ENCODE measurements around the gene PTPN20. TPM values are rescaled to one million over a fixed set of nuclear protein-coding genes. Genes with fewer than 3 reads are reported as not detected.

Gene PTPN20
- total and polyA plus RNA-seq, 2 of the 8 experiments (the other 6 are each of a cell fraction or from before 2014, with no cell fraction given), result not detected

DNA sequence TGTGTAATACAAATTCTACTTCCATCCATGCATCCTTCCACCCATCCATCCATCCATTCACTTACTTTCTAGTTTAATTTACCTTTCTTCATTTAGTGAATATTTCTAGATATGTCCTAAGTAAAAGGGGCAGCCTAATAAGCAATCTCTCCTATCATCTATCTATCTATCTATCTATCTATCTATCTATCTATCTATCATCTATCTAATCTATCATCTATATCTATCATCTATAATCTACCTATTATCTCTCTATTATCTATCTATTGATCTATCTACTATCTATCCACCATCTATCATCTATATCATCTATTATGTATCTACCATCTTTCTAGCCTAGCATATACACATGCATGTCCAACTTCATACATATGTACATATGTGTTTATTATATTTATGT is 104.2 kb downstream of the PTPN20 start (continued):
- TF ChIP-seq, protein P1, sequence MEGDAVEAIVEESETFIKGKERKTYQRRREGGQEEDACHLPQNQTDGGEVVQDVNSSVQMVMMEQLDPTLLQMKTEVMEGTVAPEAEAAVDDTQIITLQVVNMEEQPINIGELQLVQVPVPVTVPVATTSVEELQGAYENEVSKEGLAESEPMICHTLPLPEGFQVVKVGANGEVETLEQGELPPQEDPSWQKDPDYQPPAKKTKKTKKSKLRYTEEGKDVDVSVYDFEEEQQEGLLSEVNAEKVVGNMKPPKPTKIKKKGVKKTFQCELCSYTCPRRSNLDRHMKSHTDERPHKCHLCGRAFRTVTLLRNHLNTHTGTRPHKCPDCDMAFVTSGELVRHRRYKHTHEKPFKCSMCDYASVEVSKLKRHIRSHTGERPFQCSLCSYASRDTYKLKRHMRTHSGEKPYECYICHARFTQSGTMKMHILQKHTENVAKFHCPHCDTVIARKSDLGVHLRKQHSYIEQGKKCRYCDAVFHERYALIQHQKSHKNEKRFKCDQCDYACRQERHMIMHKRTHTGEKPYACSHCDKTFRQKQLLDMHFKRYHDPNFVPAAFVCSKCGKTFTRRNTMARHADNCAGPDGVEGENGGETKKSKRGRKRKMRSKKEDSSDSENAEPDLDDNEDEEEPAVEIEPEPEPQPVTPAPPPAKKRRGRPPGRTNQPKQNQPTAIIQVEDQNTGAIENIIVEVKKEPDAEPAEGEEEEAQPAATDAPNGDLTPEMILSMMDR (IDR thresholded peaks at IDR 0.05; ENCODE audit: control extremely low read depth in 1 of 3, insufficient read depth in 1 of 3, low read depth in 1 of 3, low read length in 3 of 3), result no peak
- TF ChIP-seq POLR2A (IDR thresholded peaks at IDR 0.05; ENCODE audit: control extremely low read depth in 1 of 2, low read depth in 2 of 2, low read length in 2 of 2) (no peak), ATF3 (IDR thresholded peaks at IDR 0.05; ENCODE audit: insufficient read depth, low read depth, low read length) (no peak)
